ENCODE data around the gene RCVRN. TPM values are rescaled to one million over a fixed set of nuclear protein-coding genes. Genes with fewer than 3 reads are reported as not detected.

Gene RCVRN
- 0.32 TPM in 1 of 2 replicates, not detected in the other for total RNA-seq

GRCh38 chr17:9905078-9905415, at the start of gene RCVRN:
TSS of gene RCVRN (minus strand) at chr17:9905271. CDS start at chr17:9905180, 91 bp downstream.

Other genes with a start within 250 kb of the RCVRN start
- gene DHRS7C, start 113.7 kb downstream of the RCVRN start, total RNA-seq, result not detected in 2 replicates
- not detected in 2 replicates for gene GSG1L2, start 83.2 kb downstream of the RCVRN start, total RNA-seq
- gene GLP2R, start 79.3 kb downstream of the RCVRN start, total RNA-seq, result 0.13 and 0.22 TPM in 2 replicates

Measured in articular chondrocyte of knee joint (primary cell).